Endothelial cell of umbilical vein (primary cell): ENCODE results near the gene RBM18.

ENCODE experiments used
- CTCF ChIP-seq, 2 donors: IDR thresholded peaks; 1 replicate in 1 of 2; 2 replicates in 1 of 2; pipeline ENCODE4 v1.5.1; 2011; ENCODE audit warnings: low read length in 2 of 2, mild to moderate bottlenecking in 2 of 2, moderate library complexity in 2 of 2, control low read depth in 1 of 2, inconsistent platforms in 1 of 2, low read depth in 1 of 2; ENCODE audit not compliant: insufficient read depth in 1 of 2; ENCODE audit errors: extremely low read depth in 1 of 2
- EZH2 ChIP-seq: IDR thresholded peaks from 2 replicates; pipeline ENCODE4 v1.6.1; 2012; ENCODE audit warnings: borderline replicate concordance, low read depth, mild to moderate bottlenecking, moderate library complexity, low read length, inconsistent platforms; ENCODE audit not compliant: severe bottlenecking
- FOS ChIP-seq: IDR thresholded peaks from 2 replicates; pipeline ENCODE4 v1.6.1; 2011; ENCODE audit warnings: mild to moderate bottlenecking, low read length, moderate library complexity, borderline replicate concordance; ENCODE audit not compliant: insufficient read depth
- GATA2 ChIP-seq: IDR thresholded peaks from 2 replicates; pipeline ENCODE4 v1.7.0; 2011; ENCODE audit warnings: low read depth, mild to moderate bottlenecking, moderate library complexity, mixed read lengths, low read length; ENCODE audit not compliant: insufficient read length, insufficient read depth
- JUN ChIP-seq: IDR thresholded peaks from 2 replicates; pipeline ENCODE4 v1.6.1; 2011; ENCODE audit warnings: borderline replicate concordance, low read depth; ENCODE audit not compliant: insufficient read length, insufficient read depth
- MAX ChIP-seq: IDR thresholded peaks from 2 replicates; pipeline ENCODE4 v1.6.1; 2011; ENCODE audit not compliant: insufficient read depth, insufficient read length
- MYC ChIP-seq: IDR thresholded peaks from one replicate; pipeline ENCODE4 v1.6.1; 2011; ENCODE audit warnings: mild to moderate bottlenecking, low read depth, low read length
- POLR2A ChIP-seq: IDR thresholded peaks from 2 replicates; pipeline ENCODE4 v1.6.1; 2012; ENCODE audit warnings: low read depth, mild to moderate bottlenecking, control low read depth, low read length
- POLR2AphosphoS5 ChIP-seq: IDR thresholded peaks from 2 replicates; pipeline ENCODE4 v1.6.1; 2012; ENCODE audit warnings: low read depth, mild to moderate bottlenecking, control low read depth, low read length, moderate library complexity; ENCODE audit not compliant: insufficient read depth

- TF ChIP-seq FOS (no peak), CTCF (IDR thresholded peaks at IDR 0.05; ENCODE audit: extremely low read depth in 1 of 2, insufficient read depth in 1 of 2, low read depth in 1 of 2, low read length in 2 of 2) (no peak), JUN (no peak), EZH2 (no peak), POLR2A (no peak), MAX (no peak), POLR2AphosphoS5 (no peak), GATA2 (no peak), MYC (no peak)
Observed at GRCh38 chr9:122197426-122197825, 67.2 kb downstream of the RBM18 start.
